ENCODE data around the gene DCBLD2.

GRCh38 chr3:98768961-98769360 lies 132.5 kb downstream of the DCBLD2 start:
- TF ChIP-seq CTCF (IDR thresholded peaks at IDR 0.05): no peak
- TF ChIP-seq POLR2A (IDR thresholded peaks at IDR 0.05): no peak
- no peak for TF ChIP-seq EP300 (IDR thresholded peaks at IDR 0.05)
- no peak for TF ChIP-seq POLR2AphosphoS5 (IDR thresholded peaks at IDR 0.05)

All from suprapubic skin (tissue), 4 donors.